C4-2B (cell line): ENCODE results near the gene C6orf15.
"Not testable (repeated sequence)": the region's sequence is repeated elsewhere in the genome, so short reads cannot be mapped to it uniquely, and the experiment has no call there.

ENCODE experiments used
- H3K27ac ChIP-seq: fragments of 450-650 bp; 2 replicates; pipeline ENCODE4 v1.5.1; 2017
- CTCF ChIP-seq: fragments of 450-650 bp; conservative IDR thresholded peaks from 2 replicates; pipeline ENCODE4 v1.5.1; 2017; ENCODE audit warnings: mild to moderate bottlenecking
- ZFX ChIP-seq: fragments of 450-650 bp; IDR thresholded peaks from 2 replicates; pipeline ENCODE4 v1.6.1; 2017

Gene C6orf15

GRCh38 chr6:31076611-31077010, 35.8 kb downstream of the C6orf15 start:
- TF ChIP-seq ZFX (no peak), CTCF (no peak)
- peak overlapping the region; percentile 64 for H3K27ac ChIP-seq

- peak overlapping the region; percentile 64; the same call in 1 of the 2 replicates for H3K27ac ChIP-seq
- TF ChIP-seq ZFX (no peak), CTCF (no peak)
Observed at GRCh38 chr6:31075528-31075927, 36.8 kb downstream of the C6orf15 start.

- no peak overlapping the region for H3K27ac ChIP-seq
- TF ChIP-seq ZFX = no peak
- TF ChIP-seq CTCF = no peak
Observed at GRCh38 chr6:31074401-31074800, 38.0 kb downstream of the C6orf15 start.

- H3K27ac ChIP-seq = no peak overlapping the region
- TF ChIP-seq ZFX (no peak), CTCF (peak; percentile 40)
Observed at GRCh38 chr6:31070711-31071197, 41.6 kb downstream of the C6orf15 start.

- no peak overlapping the region for H3K27ac ChIP-seq
Observed at GRCh38 chr6:31068669-31069340, 43.6 kb downstream of the C6orf15 start.

GRCh38 chr6:31067891-31068668, 44.3 kb downstream of the C6orf15 start:
- H3K27ac ChIP-seq = not testable (repeated sequence)

More at GRCh38 chr6:31068669-31069340, 43.6 kb downstream of the C6orf15 start:
- TF ChIP-seq ZFX (no peak), CTCF (peak; percentile 93)

GRCh38 chr6:31067028-31067427, 45.3 kb downstream of the C6orf15 start:
- not testable (repeated sequence) for H3K27ac ChIP-seq

- no peak overlapping the region for H3K27ac ChIP-seq
- TF ChIP-seq CTCF = no peak
Observed at GRCh38 chr6:31065556-31065955, 46.8 kb downstream of the C6orf15 start.
